PC-3 (cell line): ENCODE results near the gene CACNA1S. TPM values are rescaled to one million over a fixed set of nuclear protein-coding genes. Genes with fewer than 3 reads are reported as not detected.
A peak's percentile ranks its signal among the peaks of the same experiment; 100 is the strongest.

Experiments
- ATAC-seq: fragments of 200-7000 bp; cut with Tn5 transposase; 2 replicates; pipeline ENCODE4 v1.9.1; 2020; ENCODE audit warnings: mild to moderate bottlenecking, moderate library complexity
- BruUV-seq: library from RNA; stranded (reverse); fragments of 400-500 nt; replicated peaks from 2 replicates; lab custom pipeline; 2021; lab: Mats Ljungman, UMichigan
- CTCF ChIA-PET: fragments of 300-600 bp; sonication (Branson Sonifier 250); formaldehyde crosslinking; loops from one replicate; lab custom pipeline; 2022; ENCODE audit warnings: antibody characterized with exemption; lab: Charles Lee
- POLR2A ChIA-PET: fragments of 300-600 bp; sonication (Branson Sonifier 250); formaldehyde crosslinking; loops from one replicate; lab custom pipeline; 2022; ENCODE audit warnings: antibody characterized with exemption; ENCODE audit not compliant: unreplicated experiment; lab: Charles Lee
- DNase-seq: peaks from one replicate; pipeline ENCODE4 v3.0.0-alpha.2; 2015
- H2AFZ ChIP-seq: fragments of 300-600 bp; sonication (generic); 2 replicates; pipeline ENCODE4 v1.6.0; 2016; ENCODE audit warnings: antibody characterized with exemption, low read length
- H3F3A ChIP-seq: fragments of 300-600 bp; sonication (generic); one replicate; pipeline ENCODE4 v1.6.0; 2017; ENCODE audit warnings: antibody characterized with exemption, low read length, control low read depth, mild to moderate bottlenecking; ENCODE audit not compliant: unreplicated experiment
- H3K27ac ChIP-seq: fragments of 300-600 bp; sonication (generic); 2 replicates; pipeline ENCODE4 v1.5.1; 2016; ENCODE audit warnings: mild to moderate bottlenecking, low read length
- H3K27me3 ChIP-seq: fragments of 300-600 bp; sonication (generic); 2 replicates; pipeline ENCODE4 v1.6.1; 2016; ENCODE audit warnings: low read length, mixed read lengths
- H3K36me3 ChIP-seq: fragments of 300-600 bp; sonication (generic); 2 replicates; pipeline ENCODE4 v1.6.1; 2016; ENCODE audit warnings: low read depth, mixed run types, low read length, mixed read lengths
- H3K4me1 ChIP-seq: fragments of 300-600 bp; sonication (generic); 2 replicates; pipeline ENCODE4 v1.5.1; 2016; ENCODE audit warnings: low read length; ENCODE audit not compliant: insufficient read depth
- H3K4me2 ChIP-seq: fragments of 300-600 bp; sonication (generic); 2 replicates; pipeline ENCODE4 v1.6.0; 2016; ENCODE audit warnings: low read length
- H3K4me3 ChIP-seq: fragments of 300-600 bp; sonication (generic); 2 replicates; pipeline ENCODE4 v1.5.1; 2016; ENCODE audit warnings: mild to moderate bottlenecking, low read length, mixed read lengths
- H3K79me2 ChIP-seq: fragments of 300-600 bp; sonication (generic); 2 replicates; pipeline ENCODE4 v1.6.1; 2017; ENCODE audit warnings: low read length, mixed read lengths
- H3K9ac ChIP-seq: fragments of 300-600 bp; sonication (generic); 2 replicates; pipeline ENCODE4 v1.6.0; 2016; ENCODE audit warnings: mild to moderate bottlenecking, low read length
- H3K9me2 ChIP-seq: fragments of 300-600 bp; sonication (generic); replicated peaks from 2 replicates; pipeline ENCODE4 v1.6.1; 2016; ENCODE audit warnings: mixed run types, low read length, mixed read lengths
- H3K9me3 ChIP-seq: fragments of 300-600 bp; sonication (generic); 2 replicates; pipeline ENCODE4 v1.6.1; 2016; ENCODE audit warnings: low read length, mixed read lengths
- H4K20me1 ChIP-seq: fragments of 300-600 bp; sonication (generic); 2 replicates; pipeline ENCODE4 v1.6.1; 2016; ENCODE audit warnings: low read length, mixed read lengths
- CTCF ChIP-seq: fragments of 300-600 bp; sonication (generic); conservative IDR thresholded peaks from 2 replicates; pipeline ENCODE4 v1.5.1; 2017; ENCODE audit warnings: antibody characterized with exemption, low read depth, mild to moderate bottlenecking, low read length
- EZH2 ChIP-seq: fragments of 300-600 bp; sonication (generic); IDR thresholded peaks from one replicate; pipeline ENCODE4 v1.6.1; 2017; ENCODE audit warnings: antibody characterized with exemption, mild to moderate bottlenecking, low read length; ENCODE audit not compliant: unreplicated experiment
- EZH2phosphoT487 ChIP-seq: fragments of 300-600 bp; sonication (generic); IDR thresholded peaks from 2 replicates; pipeline ENCODE4 v1.6.1; 2018; ENCODE audit warnings: mild to moderate bottlenecking, antibody characterized with exemption, low read length, borderline replicate concordance
- intact Hi-C: fragments of 100-400 bp; cut with micrococcal nuclease; formaldehyde crosslinking; loops from 2 replicates; pipeline ENCODE4 v1.9.0; 2023
- total RNA-seq: library from RNA; depleted of rRNA; stranded (reverse); fragments of >200 nt; gene quantifications from 2 replicates; pipeline ENCODE4 v1.2.3, GENCODE V29; 2014

The CACNA1S gene
- total RNA-seq, 1 experiment from 2014 or later: not detected

DNA sequence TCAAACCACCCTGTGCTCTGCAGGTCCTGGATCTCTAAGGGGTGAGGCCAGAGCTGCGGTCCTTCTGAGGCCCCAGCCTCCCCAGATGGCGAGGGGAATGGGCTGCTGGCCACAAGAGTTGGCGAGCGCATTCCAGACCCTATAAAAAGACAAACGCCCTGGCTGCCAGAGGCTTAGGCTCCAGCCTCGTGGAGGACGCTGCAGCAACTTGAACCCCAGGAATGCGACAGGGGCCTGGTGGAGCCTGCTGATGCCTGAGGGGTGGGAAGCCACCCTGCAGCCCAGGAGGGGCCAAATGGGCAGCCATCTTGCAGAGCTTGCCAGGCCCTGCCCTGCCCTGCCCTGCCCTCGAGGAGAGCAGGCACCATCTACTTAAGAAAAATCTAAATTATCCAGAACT, 8.6 kb downstream of the CACNA1S start:
- no peak overlapping the region for H3K4me2 ChIP-seq
- intact Hi-C loops: no loop called here
- no peak overlapping the region for H3K9ac ChIP-seq
- CTCF ChIA-PET: no interaction called here
- no peaks in the 10 kb centered on the region for H3F3A ChIP-seq
- ATAC-seq (no peak), DNase-seq (no peak)
- H4K20me1 ChIP-seq: no peaks in the 10 kb centered on the region
- POLR2A ChIA-PET: interaction anchor here (0.6 kb wide), 1 partner anchor 260 kb away, joined by 12 read pairs; no protein-coding TSS in a partner anchor
- no peak overlapping the region for H3K27ac ChIP-seq
- H3K36me3 ChIP-seq: no peaks in the 10 kb centered on the region
- no peaks in the 10 kb centered on the region for H3K9me2 ChIP-seq
- H3K4me3 ChIP-seq: no peak overlapping the region
- H2AFZ ChIP-seq: no peak overlapping the region
- no peaks in the 10 kb centered on the region for H3K9me3 ChIP-seq
- H3K27me3 ChIP-seq: peaks cover 65% of the 10 kb centered on the region
- H3K79me2 ChIP-seq: no peaks in the 10 kb centered on the region
- no peak for TF ChIP-seq EZH2phosphoT487
- TF ChIP-seq EZH2: no peak
- TF ChIP-seq CTCF: no peak
- H3K4me1 ChIP-seq: no peaks in the 10 kb centered on the region
- BruUV-seq: no TSS peak

DNA sequence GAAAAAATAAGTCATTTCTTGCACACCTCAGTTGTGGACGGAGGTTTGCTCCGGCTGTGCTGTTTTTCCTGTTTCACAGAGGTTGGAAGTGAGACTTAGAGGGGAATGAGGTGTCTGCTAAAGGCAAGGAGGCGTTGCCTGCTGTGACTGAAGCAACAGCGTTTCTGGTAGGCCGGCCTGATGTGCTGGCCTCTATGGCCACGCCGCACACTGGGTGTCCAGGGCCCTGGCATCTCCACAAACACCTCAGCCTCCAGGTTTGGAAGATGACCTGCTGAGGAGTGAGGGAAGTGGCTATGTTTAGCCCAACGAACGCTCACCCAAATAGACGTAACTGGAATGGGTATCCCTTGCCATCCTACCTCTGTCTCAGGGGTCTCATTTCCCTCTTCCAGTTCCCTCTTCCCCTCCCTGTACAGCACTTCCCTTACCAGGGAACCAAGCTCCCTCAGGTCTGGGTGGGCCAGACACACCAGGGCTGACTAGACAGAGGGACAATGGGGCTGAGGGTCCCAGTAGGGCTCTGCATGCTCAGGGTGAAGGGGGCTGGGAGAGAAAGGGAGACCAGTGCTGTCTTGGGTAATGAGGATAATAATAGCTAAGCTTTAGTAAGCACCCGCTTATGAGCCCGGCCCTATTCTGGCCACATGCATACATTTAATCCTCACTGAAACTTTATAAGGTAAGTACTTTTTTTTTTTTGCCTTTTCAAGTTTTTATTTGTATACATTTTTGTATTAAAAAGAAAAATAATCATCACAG, 11.9 kb downstream of the CACNA1S start:
- H3K27ac ChIP-seq: no peak overlapping the region
- no peaks in the 10 kb centered on the region for H3K36me3 ChIP-seq
- H3K27me3 ChIP-seq: peaks cover 81% of the 10 kb centered on the region
- H3K9ac ChIP-seq: no peak overlapping the region
- ChIA-PET POLR2A (interaction anchor here (0.6 kb wide), 1 partner anchor 121 kb away, joined by 5 read pairs; no protein-coding TSS in a partner anchor), CTCF (no interaction called here)
- H3K9me3 ChIP-seq: no peaks in the 10 kb centered on the region
- no peaks in the 10 kb centered on the region for H3K9me2 ChIP-seq
- H3K4me3 ChIP-seq: no peak overlapping the region
- DNase-seq (peak; percentile 28), ATAC-seq (no peak)
- H3K4me1 ChIP-seq: no peaks in the 10 kb centered on the region
- intact Hi-C loops: no loop called here
- H3K4me2 ChIP-seq: no peak overlapping the region
- H4K20me1 ChIP-seq: no peaks in the 10 kb centered on the region
- TF ChIP-seq CTCF: no peak
- TF ChIP-seq EZH2phosphoT487: no peak
- TF ChIP-seq EZH2: no peak
- H3K79me2 ChIP-seq: no peaks in the 10 kb centered on the region
- BruUV-seq: no TSS peak
- H2AFZ ChIP-seq: no peak overlapping the region
- H3F3A ChIP-seq: no peaks in the 10 kb centered on the region
